ENCODE results near the gene RPS2.
A peak's percentile ranks its signal among the peaks of the same experiment; 100 is the strongest.

RPS2 gene

DNA sequence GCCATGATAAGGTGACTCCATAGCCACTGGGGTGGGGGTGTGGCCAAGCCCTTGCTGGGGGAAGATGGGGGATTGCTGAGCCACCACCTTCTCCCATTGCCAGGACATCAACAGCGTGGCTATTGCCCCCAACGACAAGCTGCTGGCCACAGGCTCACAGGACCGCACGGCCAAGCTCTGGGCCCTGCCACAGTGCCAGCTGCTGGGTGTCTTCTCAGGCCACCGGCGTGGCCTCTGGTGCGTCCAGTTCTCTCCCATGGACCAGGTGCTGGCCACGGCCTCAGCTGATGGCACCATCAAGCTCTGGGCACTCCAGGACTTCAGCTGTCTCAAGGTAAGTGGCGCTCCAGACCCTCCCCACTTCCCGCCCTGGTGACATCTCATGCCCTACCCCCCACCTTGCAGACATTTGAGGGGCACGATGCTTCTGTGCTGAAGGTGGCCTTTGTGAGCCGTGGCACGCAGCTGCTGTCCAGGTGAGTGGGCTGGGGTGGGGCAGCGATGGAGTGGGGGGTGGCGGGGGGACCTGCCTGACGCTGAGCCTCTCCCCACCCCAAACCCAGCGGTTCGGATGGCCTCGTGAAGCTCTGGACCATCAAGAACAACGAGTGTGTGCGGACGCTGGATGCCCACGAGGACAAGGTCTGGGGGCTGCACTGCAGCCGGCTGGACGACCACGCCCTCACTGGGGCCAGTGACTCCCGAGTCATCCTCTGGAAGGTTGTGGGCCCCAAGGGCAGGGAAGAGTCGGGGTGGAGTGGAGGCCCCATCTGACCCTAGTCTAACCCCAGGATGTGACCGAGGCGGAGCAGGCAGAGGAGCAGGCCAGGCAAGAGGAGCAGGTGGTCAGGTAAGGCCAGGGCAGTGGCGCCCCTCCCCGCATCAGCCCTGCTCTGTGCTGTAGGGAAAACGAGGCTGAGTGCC lies 12.6 kb upstream of the RPS2 start:
- TF ChIP-seq POLR2AphosphoS5 (IDR thresholded peaks at IDR 0.05; ENCODE audit: low read depth, low read length), result no peak
- no peak for TF ChIP-seq SPI1 (IDR thresholded peaks at IDR 0.05; ENCODE audit: low read depth, low read length)
- no peak for TF ChIP-seq TAF1 (IDR thresholded peaks at IDR 0.05; ENCODE audit: low read depth, low read length)
- DNase-seq (ENCODE audit: insufficient read length, low spot score), result no peak
- no peak for FAIRE-seq

DNA sequence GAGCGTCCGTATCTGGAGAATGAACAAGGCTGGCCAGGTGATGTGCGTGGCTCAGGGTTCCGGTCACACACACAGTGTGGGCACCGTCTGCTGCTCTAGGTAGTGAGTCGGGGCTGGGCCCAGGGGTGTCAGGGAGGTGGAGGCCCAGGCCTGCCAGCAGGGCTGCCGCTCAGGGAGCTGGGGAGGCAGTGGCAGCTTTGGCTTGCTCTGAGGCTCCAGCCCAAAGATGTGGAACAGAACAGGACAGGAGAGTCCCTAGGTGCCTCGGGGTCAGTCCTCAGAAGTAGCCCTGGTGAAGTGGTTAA lies 11.5 kb upstream of the RPS2 start:
- TF ChIP-seq POLR2A (IDR thresholded peaks at IDR 0.05; ENCODE audit: low read depth, low read length), result no peak
- TF ChIP-seq PAX5 (IDR thresholded peaks at IDR 0.05; ENCODE audit: insufficient read depth, low read length, severe bottlenecking), result no peak
- TF ChIP-seq TAF1 (IDR thresholded peaks at IDR 0.05; ENCODE audit: low read depth, low read length), result no peak
- no peak for TF ChIP-seq POU2F2 (IDR thresholded peaks at IDR 0.05; ENCODE audit: low read depth, low read length)
- no peak for TF ChIP-seq POLR2AphosphoS5 (IDR thresholded peaks at IDR 0.05; ENCODE audit: low read depth, low read length)
- TF ChIP-seq SPI1 (IDR thresholded peaks at IDR 0.05; ENCODE audit: low read depth, low read length), result no peak
- FAIRE-seq, result no peak
- DNase-seq (ENCODE audit: insufficient read length, low spot score), result no peak

DNA sequence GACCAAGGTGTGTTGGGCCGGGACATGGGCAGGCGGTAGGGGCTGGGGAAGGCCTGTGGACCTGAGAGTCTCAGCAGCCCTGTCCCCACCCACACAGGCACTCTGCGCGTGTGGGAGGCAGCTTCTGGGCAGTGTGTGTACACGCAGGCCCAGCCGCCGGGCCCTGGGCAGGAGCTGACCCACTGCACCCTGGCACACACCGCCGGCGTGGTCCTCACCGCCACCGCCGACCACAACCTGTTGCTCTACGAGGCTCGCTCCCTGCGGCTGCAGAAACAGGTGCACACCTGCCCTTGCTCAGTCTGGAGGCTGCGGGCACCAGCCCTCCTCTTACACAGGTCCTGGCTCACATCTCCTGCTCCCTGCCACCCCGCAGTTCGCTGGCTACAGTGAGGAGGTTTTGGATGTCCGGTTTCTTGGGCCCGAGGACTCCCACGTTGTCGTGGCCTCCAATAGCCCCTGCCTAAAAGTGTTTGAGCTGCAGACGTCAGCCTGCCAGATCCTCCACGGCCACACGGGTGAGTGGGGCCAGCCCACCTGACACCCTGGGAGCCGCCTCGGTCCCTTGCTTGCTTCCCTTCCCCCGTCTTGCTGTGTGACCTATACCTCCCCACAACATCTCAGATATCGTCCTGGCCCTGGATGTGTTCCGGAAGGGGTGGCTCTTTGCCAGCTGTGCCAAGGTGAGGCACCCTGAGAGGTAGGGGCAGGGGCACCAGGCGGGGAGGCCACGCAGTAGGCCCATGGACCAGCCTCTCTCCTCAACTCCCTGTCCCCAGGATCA lies 11.0 kb upstream of the RPS2 start:
- FAIRE-seq (no peak), DNase-seq (ENCODE audit: insufficient read length, low spot score) (no peak)
- TF ChIP-seq TAF1 (IDR thresholded peaks at IDR 0.05; ENCODE audit: low read depth, low read length) (no peak), POU2F2 (IDR thresholded peaks at IDR 0.05; ENCODE audit: low read depth, low read length) (no peak), SPI1 (IDR thresholded peaks at IDR 0.05; ENCODE audit: low read depth, low read length) (no peak), POLR2A (IDR thresholded peaks at IDR 0.05; ENCODE audit: low read depth, low read length) (no peak), POLR2AphosphoS5 (IDR thresholded peaks at IDR 0.05; ENCODE audit: low read depth, low read length) (no peak), PAX5 (IDR thresholded peaks at IDR 0.05; ENCODE audit: insufficient read depth, low read length, severe bottlenecking) (no peak)

DNA sequence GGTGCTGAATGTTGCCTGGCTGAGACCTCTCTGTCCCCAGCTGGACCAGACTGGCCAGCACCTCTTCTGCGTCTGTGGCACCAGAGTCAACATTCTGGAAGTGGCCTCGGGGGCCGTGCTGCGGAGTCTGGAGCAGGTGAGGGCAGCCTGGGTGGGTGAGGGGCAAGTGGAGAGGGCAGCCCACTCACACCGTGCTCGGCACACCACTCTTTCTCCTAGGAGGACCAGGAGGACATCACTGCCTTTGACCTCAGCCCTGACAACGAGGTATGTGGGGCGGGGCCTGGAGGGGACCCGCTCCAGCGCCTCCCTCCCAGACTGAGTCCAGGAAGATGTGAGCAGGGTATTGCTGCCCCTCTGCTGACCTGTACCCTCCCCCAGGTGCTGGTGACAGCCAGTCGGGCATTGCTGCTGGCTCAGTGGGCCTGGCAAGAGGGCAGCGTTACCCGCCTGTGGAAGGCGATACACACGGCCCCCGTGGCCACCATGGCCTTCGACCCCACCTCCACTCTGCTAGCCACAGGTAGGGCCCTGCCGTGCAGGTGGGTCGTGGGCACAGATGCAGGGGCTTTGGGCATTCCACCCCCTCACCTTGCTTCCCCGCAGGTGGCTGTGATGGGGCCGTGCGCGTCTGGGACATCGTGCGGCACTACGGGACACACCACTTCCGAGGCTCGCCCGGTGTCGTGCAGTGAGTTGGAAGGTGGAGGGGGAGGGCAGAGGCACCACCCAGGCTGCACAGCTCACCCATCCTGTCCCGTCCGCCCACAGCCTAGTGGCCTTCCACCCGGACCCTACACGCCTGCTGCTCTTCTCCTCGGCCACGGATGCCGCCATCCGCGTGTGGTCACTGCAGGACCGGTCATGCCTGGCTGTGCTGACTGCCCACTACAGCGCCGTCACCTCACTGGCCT lies 9.8 kb upstream of the RPS2 start:
- no peak for TF ChIP-seq POLR2A (IDR thresholded peaks at IDR 0.05; ENCODE audit: low read depth, low read length)
- no peak for TF ChIP-seq TAF1 (IDR thresholded peaks at IDR 0.05; ENCODE audit: low read depth, low read length)
- no peak for TF ChIP-seq POLR2AphosphoS5 (IDR thresholded peaks at IDR 0.05; ENCODE audit: low read depth, low read length)
- no peak for TF ChIP-seq PAX5 (IDR thresholded peaks at IDR 0.05; ENCODE audit: insufficient read depth, low read length, severe bottlenecking)
- TF ChIP-seq POU2F2 (IDR thresholded peaks at IDR 0.05; ENCODE audit: low read depth, low read length), result no peak
- TF ChIP-seq SPI1 (IDR thresholded peaks at IDR 0.05; ENCODE audit: low read depth, low read length), result no peak
- FAIRE-seq (no peak), DNase-seq (ENCODE audit: insufficient read length, low spot score) (no peak)

DNA sequence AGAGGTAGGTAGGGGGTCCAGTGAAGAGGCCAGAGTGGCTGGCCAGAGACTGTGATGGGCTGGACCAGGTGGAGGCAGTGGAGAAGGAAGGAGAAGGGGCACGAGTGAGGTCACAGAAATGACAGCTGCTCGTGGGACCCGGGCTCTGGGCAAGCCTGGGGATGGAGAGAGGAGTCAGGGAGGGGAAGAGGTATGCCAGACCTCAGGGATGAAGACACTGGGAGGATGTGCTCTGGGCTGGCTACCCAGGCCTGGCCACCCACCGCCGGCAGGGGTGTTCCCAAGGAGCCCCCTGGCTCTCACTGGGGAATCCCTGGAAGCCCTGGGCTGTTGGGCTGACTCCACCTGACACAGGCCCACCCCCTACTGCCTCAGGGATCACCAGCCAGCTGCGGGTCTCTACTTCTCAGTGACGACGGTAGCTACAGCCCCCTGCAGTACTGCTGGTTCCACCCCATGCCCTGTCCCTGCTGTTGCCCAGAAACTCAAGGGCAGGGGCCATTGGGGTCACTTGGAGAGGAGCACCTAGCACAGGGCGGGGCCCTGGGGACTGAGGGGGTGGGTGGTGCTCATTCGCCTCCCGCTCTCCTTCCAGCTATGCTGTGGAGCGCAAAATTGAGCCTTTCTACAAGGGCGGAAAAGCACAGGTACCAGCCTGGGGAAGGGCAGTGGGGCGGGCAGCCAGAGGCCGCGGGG lies 9.0 kb upstream of the RPS2 start:
- TF ChIP-seq SPI1 (IDR thresholded peaks at IDR 0.05; ENCODE audit: low read depth, low read length) (no peak), POLR2AphosphoS5 (IDR thresholded peaks at IDR 0.05; ENCODE audit: low read depth, low read length) (no peak), POU2F2 (IDR thresholded peaks at IDR 0.05; ENCODE audit: low read depth, low read length) (no peak), POLR2A (IDR thresholded peaks at IDR 0.05; ENCODE audit: low read depth, low read length) (no peak), PAX5 (IDR thresholded peaks at IDR 0.05; ENCODE audit: insufficient read depth, low read length, severe bottlenecking) (no peak)

DNA sequence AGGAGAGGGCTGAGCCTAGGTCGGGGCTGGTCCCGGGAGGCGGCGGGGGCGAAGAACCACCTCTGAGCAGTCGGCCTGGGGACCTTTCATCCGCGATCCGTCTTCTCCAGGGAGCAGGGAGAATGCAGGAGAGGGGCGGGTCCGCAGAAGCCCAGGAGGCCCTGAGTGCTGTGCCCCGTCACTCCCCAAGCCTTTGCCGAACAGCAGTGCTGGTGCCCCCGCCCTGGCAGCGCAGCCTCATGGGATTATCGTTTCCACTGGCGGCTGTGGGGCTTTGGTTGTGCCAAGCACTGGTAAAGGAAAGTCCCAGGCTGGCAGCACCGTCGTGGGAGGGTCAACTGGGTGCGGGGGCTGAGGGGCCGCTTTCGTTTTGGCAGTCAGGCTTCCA lies 7.9 kb upstream of the RPS2 start:
- no peak for FAIRE-seq
- no peak for DNase-seq (ENCODE audit: insufficient read length, low spot score)
- no peak for TF ChIP-seq SPI1 (IDR thresholded peaks at IDR 0.05; ENCODE audit: low read depth, low read length)
- no peak for TF ChIP-seq POLR2AphosphoS5 (IDR thresholded peaks at IDR 0.05; ENCODE audit: low read depth, low read length)
- no peak for TF ChIP-seq TAF1 (IDR thresholded peaks at IDR 0.05; ENCODE audit: low read depth, low read length)
- TF ChIP-seq PAX5 (IDR thresholded peaks at IDR 0.05; ENCODE audit: insufficient read depth, low read length, severe bottlenecking), result no peak
- TF ChIP-seq POLR2A (IDR thresholded peaks at IDR 0.05; ENCODE audit: low read depth, low read length), result no peak
- no peak for TF ChIP-seq POU2F2 (IDR thresholded peaks at IDR 0.05; ENCODE audit: low read depth, low read length)

More for the DNA sequence above, 9.0 kb upstream of the RPS2 start:
- no peak for FAIRE-seq
- DNase-seq (ENCODE audit: insufficient read length, low spot score), result no peak

DNA sequence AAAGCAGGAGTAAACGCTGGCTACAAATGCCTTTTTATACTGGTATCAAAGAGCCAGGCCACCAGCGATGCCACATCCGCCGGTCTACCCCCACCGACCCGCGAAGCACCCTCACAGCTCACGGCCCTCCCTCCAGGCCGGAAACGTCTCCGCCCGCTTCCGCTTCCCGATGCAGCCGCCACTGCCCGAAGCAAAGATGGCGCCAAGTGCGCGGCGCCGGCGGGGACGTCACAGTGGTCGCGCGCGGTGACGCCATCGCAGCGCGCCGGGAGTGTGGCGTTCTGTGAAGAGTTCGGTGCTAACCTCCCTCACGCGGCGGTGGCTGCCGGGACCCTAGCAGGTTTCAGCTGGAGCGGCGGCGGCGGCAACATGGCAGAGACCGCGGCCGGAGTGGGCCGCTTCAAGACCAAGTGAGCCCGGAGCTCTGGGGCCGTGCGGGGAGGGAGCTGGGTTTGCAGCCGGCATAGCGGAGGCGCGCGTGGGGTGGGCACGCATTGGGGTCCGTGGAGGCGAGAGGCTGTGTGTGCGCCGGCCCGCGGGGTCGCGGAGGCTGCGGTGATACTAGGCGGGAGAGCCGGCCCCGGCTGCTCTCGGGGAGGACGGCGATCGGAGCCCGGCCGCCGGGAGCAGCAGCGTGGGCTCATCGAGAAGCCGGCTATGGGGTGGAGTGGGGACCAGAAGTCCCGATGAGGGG lies 7.3 kb upstream of the RPS2 start, which contains the start of gene TBL3:
Gene TBL3, plus strand, starts transcription at position 258 of the 694 bp plus-strand sequence. Its CDS starts 112 bp downstream, at position 370.
- peak; percentile 56; the same call in 1 of the 2 replicates for TF ChIP-seq POU2F2 (IDR thresholded peaks at IDR 0.05; ENCODE audit: low read depth, low read length)
- TF ChIP-seq POLR2AphosphoS5 (IDR thresholded peaks at IDR 0.05; ENCODE audit: low read depth, low read length), result peak; percentile 92
- peak; percentile 49 for TF ChIP-seq SPI1 (IDR thresholded peaks at IDR 0.05; ENCODE audit: low read depth, low read length)
- TF ChIP-seq PAX5 (IDR thresholded peaks at IDR 0.05; ENCODE audit: insufficient read depth, low read length, severe bottlenecking), result peak; percentile 75
- TF ChIP-seq TAF1 (IDR thresholded peaks at IDR 0.05; ENCODE audit: low read depth, low read length), result peak; percentile 77
- peak; percentile 91 for TF ChIP-seq POLR2A (IDR thresholded peaks at IDR 0.05; ENCODE audit: low read depth, low read length)
- peak; percentile 99 for DNase-seq (ENCODE audit: insufficient read length, low spot score)
- peak; percentile 100 for FAIRE-seq

All from GM12891 (cell line).